Ectodermal cell (in vitro differentiated cells): ENCODE results near the gene GDPD4.
"Not testable (repeated sequence)": the region's sequence is repeated elsewhere in the genome, so short reads cannot be mapped to it uniquely, and the experiment has no call there.

Experiments
- H3K27ac ChIP-seq: 2 replicates; pipeline ENCODE4 v1.7.0; 2013; ENCODE audit warnings: mild to moderate bottlenecking, low read depth, low read length; ENCODE audit not compliant: insufficient read depth, poor library complexity, severe bottlenecking
- H3K27me3 ChIP-seq: 2 replicates; pipeline ENCODE4 v1.7.0; 2013; ENCODE audit warnings: mild to moderate bottlenecking, low read length; ENCODE audit not compliant: insufficient read depth, control insufficient read depth, poor library complexity, severe bottlenecking
- H3K36me3 ChIP-seq: one replicate; pipeline ENCODE4 v1.7.0; 2013; ENCODE audit warnings: low read length; ENCODE audit not compliant: control insufficient read depth, insufficient read depth
- H3K4me1 ChIP-seq: one replicate; pipeline ENCODE4 v1.7.0; 2013; ENCODE audit warnings: low read length; ENCODE audit not compliant: control insufficient read depth, insufficient read depth
- H3K4me3 ChIP-seq: 2 replicates; pipeline ENCODE4 v1.7.0; 2013; ENCODE audit warnings: low read depth, low read length, control low read depth; ENCODE audit not compliant: insufficient read depth
- H3K9me3 ChIP-seq: 2 replicates; pipeline ENCODE4 v1.7.0; 2013; ENCODE audit warnings: mild to moderate bottlenecking, low read length, moderate library complexity; ENCODE audit not compliant: control insufficient read depth
- WGBS, 2 experiments: methylation state at CpG; one replicate each; pipeline ENCODE4 v1.1.7; 2013; ENCODE audit warnings: missing lambda C conversion rate in 2 of 2; 5-methylcytosine and 5-hydroxymethylcytosine counted together

Gene GDPD4

DNA sequence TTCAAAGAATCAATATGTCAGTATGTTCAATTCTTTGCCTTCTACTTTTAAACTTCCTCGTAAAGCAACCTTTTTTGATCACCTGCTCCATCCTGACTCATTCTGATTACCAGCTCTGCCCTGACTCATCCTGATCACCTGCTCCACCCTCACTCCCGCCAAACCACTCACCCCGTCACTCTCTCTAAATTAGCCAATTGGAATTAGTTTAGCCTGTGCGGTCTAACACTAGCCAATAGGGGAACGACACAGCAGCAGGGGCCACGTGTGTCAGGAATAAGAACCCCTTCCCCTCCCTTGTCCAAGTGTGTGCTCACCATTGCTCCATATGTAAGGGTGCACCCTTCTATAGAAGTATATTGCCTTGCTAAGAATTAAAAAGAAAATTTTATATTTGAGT is 1.5 kb downstream of the GDPD4 start:
- H3K27me3 ChIP-seq, H3K4me1 ChIP-seq, H3K36me3 ChIP-seq, H3K9me3 ChIP-seq, H3K27ac ChIP-seq, H3K4me3 ChIP-seq: not testable (repeated sequence)
- 88 to 90% methylated on average over 6 of the region's 6 CpGs for WGBS, 2 experiments

DNA sequence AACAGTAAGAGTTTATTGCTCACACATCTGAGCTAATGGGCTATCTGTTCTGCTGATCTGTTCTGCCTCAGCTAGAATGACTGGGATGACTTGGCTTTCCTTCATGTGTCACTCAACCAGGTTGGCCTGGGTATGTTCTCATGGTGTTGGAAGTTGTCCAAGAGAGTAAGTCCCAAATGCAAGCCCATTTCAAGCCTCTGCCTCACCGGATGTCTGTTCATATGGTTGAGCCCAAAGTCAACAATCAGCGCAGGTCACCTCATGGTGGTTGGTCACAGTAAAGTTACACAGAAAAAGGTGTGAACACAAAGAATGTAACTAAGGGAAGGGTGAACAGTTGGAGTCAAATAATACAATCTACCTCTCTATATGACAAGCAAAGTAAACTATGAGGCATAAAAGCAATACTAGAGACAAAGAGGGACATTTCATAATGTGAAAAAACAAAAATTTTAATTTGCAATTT is 1.9 kb downstream of the GDPD4 start:
- no peaks in the 10 kb centered on the region for H3K4me1 ChIP-seq
- H3K27ac ChIP-seq: no peak overlapping the region
- H3K27me3 ChIP-seq: no peaks in the 10 kb centered on the region
- H3K9me3 ChIP-seq: no peaks in the 10 kb centered on the region
- 74 to 79% methylated on average over 2 of the region's 2 CpGs for WGBS, 2 experiments
- H3K4me3 ChIP-seq: no peak overlapping the region
- no peaks in the 10 kb centered on the region for H3K36me3 ChIP-seq

DNA sequence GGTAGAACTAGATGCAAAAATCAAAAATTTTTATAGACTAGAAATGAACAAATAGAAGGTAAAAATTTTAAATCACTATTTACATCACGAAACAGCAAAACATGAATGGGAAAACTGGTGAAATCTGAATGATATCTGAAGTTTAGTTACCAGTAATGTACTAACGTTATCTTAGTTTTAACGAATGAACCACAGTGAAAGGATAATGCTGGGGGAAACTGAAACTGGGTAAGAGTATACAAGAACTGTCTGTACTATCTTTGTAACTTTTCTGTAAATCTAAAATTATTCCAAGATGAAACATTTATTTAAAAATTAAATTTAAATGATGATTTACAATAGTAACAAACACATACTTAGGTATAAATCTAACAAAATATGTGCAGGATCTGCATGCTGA is 7.4 kb downstream of the GDPD4 start:
- no peak overlapping the region for H3K27ac ChIP-seq
- H3K27me3 ChIP-seq: no peaks in the 10 kb centered on the region
- no peaks in the 10 kb centered on the region for H3K9me3 ChIP-seq
- H3K4me1 ChIP-seq: no peaks in the 10 kb centered on the region
- H3K4me3 ChIP-seq: no peak overlapping the region
- H3K36me3 ChIP-seq: no peaks in the 10 kb centered on the region
- WGBS, 2 experiments: 85 to 91% methylated on average over 3 of the region's 3 CpGs

DNA sequence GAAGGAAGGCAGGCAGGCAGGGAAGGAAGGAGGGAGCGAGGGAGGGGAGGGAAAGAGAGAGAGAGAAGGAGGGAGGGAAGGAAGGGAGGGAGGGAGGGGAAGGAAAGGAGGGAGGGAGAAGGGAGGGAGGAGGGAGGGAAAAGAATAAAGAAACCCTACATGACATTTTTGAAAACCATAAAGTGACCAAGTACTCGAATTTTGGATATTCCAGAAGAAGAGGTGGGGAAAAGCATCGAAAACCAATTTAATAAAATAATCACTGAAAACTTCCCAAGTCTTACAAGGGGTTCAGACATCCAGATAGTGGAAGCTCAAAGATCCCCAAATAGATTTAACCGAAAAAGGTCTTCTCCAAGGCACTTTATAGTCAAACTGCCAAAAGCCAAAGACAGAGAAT is 11.7 kb downstream of the GDPD4 start:
- WGBS, 2 experiments: 90 to 98% methylated on average over 4 of the region's 4 CpGs
- H3K27me3 ChIP-seq: no peaks in the 10 kb centered on the region

DNA sequence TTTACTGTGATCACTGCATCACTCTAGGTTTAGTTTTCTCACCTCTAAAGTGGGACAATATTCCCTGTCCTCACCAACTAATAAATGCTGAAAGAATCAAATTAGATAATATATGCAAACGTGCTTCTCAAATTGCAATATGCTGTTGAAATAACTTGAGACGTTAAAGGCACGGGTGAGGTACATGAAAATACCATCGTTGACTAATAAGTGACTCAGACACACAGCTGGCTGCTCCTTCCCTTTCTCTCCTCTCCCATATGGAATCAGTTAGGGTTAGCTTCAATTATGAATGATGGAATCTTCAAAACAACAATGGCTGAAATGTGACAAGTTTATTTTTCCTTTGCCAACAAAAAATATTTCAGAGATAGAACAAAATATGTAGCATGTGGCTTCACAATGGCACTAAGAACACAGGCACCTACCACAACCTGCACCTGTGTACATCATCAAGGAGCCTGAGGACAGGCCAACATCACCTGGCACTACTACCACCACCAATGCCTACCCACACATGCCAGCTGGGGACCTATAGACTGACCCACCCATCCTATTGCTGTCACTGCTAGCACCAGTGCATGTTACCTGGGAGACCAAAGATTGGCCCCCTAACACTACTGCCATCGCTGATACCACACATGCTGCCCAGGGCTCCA is 13.7 kb downstream of the GDPD4 start:
- Histone ChIP-seq H3K4me3 (no peak overlapping the region), H3K9me3 (no peaks in the 10 kb centered on the region), H3K36me3 (no peaks in the 10 kb centered on the region), H3K4me1 (no peaks in the 10 kb centered on the region), H3K27me3 (no peaks in the 10 kb centered on the region), H3K27ac (no peak overlapping the region)
- WGBS, 2 experiments: 94% methylated on average over 5 of the region's 5 CpGs

More for the DNA sequence above, 11.7 kb downstream of the GDPD4 start:
- H3K36me3 ChIP-seq: no peaks in the 10 kb centered on the region
- H3K4me3 ChIP-seq: no peak overlapping the region
- H3K27ac ChIP-seq: no peak overlapping the region
- no peaks in the 10 kb centered on the region for H3K4me1 ChIP-seq
- no peaks in the 10 kb centered on the region for H3K9me3 ChIP-seq

DNA sequence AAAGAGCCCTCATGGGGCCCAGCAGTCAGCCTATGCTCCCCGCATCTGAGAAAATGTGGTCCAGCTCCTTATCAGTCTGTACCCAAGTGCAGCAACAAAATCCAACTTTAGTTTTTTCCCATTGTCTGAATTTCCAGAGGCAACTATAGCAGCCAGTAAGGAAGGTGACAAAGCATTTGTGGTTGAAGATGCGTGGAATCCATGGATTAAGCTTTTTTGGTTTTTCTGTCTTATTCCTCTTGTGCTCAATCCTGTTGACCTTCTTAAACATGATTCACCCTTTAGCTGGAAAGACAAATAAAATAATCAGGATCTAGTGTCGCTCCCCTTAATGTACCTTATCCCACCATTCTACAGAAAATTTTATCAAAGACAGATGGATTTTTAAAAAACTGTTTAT is 14.3 kb downstream of the GDPD4 start:
- Histone ChIP-seq H3K36me3 (no peaks in the 10 kb centered on the region), H3K9me3 (no peaks in the 10 kb centered on the region), H3K27ac (no peak overlapping the region), H3K4me1 (no peaks in the 10 kb centered on the region), H3K4me3 (no peak overlapping the region), H3K27me3 (no peaks in the 10 kb centered on the region)
- WGBS, 2 experiments: 89 to 96% methylated on average over 3 of the region's 3 CpGs

DNA sequence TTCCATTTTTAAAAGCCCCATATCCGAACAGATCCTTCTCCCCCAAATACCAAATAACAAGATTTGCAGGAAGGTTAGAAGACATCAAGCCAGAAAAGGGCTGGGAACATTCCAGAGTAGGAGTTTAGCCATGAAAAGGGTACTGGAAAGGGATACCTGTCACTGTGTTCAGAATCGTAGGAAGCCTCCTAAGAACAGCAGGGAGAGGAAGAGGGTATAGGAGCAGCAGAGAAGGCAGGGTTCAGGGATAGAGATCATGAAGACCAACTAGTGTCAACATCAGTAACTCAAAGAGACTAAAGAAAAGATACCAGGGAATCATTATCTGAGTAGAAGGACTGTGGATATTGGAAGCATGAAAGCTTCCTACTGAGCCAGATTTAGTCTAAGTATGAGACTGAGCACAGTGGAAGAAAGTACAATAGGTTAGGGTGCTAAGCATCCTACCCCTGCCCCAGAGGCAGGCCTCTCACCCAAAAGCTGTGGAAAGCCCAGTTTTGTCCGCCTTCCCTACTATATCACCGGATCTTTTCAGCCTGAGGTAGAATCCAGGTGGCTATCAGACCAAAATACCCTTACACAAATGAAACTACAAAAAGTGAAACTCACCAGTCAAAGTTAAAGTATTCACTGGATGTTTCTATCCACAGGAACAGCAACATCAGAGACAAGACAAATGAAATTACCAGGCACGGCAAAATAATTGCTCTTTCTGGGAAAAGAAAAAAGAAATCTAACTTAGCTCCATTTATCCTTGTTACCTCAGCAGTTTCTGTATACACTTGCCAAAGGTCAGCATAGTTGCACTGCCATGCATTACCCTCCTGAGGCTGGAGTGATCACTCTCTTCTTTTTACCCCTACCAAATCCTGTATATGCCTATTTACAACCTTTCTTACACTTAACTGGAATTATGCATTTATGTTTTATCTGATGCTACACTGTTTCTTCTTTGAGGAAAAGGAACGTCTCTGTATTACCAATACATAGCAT is 16.7 kb downstream of the GDPD4 start:
- Histone ChIP-seq H3K36me3 (no peaks in the 10 kb centered on the region), H3K27ac (no peak overlapping the region), H3K4me3 (no peak overlapping the region), H3K9me3 (no peaks in the 10 kb centered on the region), H3K27me3 (no peaks in the 10 kb centered on the region), H3K4me1 (no peaks in the 10 kb centered on the region)
- 87 to 93% methylated on average over 4 to 6 of the region's 6 CpGs for whole genome bisulfite sequencing, 2 experiments

DNA sequence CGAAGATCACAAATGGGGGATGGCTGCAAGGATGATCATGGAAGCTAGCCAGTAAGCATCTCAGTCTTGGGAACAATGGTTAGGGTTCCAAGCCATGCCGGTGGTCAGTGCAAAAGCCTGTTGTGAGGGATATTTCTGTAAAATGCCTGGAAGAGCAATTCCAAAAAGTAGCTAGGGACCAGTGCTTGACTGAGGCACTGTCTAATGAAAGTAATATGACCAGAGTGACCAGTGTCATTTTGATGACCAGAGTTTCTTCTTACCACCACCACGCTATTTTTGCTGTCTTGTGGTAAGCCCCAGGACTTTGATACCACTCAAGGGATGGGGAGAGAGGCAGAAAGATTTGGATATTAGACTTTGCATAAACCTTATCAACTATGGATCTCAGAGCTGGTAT is 18.4 kb downstream of the GDPD4 start:
- Histone ChIP-seq H3K4me3 (no peak overlapping the region), H3K36me3 (no peaks in the 10 kb centered on the region), H3K27me3 (no peaks in the 10 kb centered on the region), H3K27ac (no peak overlapping the region), H3K4me1 (no peaks in the 10 kb centered on the region), H3K9me3 (no peaks in the 10 kb centered on the region)
- 66 to 79% methylated on average over 3 of the region's 3 CpGs for WGBS, 2 experiments

DNA sequence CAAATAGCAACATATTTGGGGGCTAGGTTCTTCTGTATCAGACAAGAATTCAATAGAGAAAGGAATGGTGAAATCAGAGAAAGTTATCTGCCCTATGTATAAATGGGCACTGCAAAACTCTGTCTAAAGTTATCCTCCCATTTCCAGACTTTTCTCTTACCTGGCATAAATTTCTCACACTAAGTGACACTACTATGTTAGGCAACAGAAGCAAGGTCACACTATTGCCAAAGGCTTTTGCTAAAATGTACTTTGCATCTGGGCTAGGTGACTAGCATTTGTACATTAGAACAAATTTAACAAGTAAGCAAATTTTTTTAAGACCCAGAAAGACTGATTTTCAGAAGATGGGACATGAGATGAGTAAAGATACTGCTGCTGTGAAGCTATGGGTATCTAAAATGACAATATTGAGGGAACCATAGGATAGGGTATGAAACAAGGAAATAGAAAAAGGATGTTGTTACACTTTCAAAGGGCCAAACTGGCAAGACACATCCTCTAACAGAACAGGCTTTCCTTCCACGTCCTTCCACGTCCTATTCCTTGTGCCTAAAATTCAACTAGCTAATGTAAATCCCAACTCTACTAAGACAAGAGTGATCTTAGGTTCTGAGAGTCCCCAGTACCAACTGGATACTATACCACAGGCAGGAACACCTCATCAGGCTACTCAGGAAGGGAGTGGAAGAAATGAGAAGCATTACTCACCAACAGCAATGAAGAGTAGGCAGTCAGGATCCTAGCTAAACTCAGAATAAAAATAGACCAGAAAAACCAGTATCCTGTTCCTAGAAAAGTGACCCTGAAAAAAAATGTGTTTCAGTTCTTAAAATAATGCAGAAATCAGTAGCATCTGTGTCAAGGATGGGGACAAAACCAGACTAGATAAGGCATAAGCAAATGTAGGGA is 22.6 kb downstream of the GDPD4 start:
- Histone ChIP-seq H3K27me3 (no peaks in the 10 kb centered on the region), H3K9me3 (no peaks in the 10 kb centered on the region), H3K4me1 (no peaks in the 10 kb centered on the region), H3K36me3 (no peaks in the 10 kb centered on the region), H3K4me3 (no peak overlapping the region), H3K27ac (no peak overlapping the region)
- WGBS, 2 experiments: 80 to 90% methylated on average over 2 of the region's 2 CpGs
